PC-3 (cell line): ENCODE data around the gene RRBP1.

ENCODE experiments used
- EZH2 ChIP-seq: fragments of 300-600 bp; sonication (generic); IDR thresholded peaks from one replicate; pipeline ENCODE4 v1.6.1; 2017; ENCODE audit warnings: antibody characterized with exemption, mild to moderate bottlenecking, low read length; ENCODE audit not compliant: unreplicated experiment
- TF ChIP-seq, protein P1 (sequence below): fragments of 300-600 bp; sonication (generic); conservative IDR thresholded peaks from 2 replicates; pipeline ENCODE4 v1.5.1; 2017; ENCODE audit warnings: antibody characterized with exemption, low read depth, mild to moderate bottlenecking, low read length

DNA sequence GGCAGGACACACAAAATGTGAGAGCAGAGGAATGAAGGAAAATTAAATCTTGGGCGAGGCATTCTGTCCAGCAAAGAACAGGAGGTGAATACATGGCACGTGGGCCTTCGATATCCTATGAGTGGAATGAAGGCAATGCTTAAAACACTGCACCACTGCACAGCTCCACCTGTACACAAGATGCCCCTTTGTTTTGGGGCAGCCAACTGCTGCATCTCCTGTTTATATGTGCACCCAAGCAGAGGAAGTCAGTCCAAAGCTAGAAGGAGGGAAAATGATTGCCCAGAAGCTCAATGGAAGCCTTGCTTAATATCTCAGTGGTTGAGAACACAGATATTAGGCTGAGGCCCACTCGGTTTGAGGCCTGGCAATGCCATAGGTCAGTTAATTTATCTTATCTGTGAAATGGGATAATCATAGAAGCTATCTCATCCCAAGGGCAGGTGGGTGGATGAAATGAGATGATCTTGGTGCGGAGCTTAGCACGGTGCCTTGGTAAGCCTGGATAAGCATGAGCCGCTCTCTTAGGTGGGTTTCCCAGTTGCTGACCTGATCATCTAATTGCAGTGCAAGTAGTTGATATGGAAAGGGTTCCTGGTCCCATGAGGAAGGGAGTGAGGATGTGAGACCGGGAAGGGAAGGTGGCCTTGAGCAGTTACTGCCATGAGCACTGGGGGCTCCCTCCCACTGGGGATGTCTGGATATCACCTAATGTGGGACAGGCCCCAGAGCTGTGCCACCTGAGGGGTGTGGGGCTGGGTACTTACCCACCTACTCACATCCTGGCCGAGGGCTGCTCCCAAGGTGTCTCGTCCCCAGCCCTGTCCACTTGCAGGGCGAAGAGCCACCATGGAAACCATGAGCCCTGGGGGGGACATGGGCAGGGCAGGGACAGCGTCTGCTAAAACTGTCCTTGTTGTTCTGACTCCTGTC is 27.6 kb upstream of the RRBP1 start:
- TF ChIP-seq, protein P1, sequence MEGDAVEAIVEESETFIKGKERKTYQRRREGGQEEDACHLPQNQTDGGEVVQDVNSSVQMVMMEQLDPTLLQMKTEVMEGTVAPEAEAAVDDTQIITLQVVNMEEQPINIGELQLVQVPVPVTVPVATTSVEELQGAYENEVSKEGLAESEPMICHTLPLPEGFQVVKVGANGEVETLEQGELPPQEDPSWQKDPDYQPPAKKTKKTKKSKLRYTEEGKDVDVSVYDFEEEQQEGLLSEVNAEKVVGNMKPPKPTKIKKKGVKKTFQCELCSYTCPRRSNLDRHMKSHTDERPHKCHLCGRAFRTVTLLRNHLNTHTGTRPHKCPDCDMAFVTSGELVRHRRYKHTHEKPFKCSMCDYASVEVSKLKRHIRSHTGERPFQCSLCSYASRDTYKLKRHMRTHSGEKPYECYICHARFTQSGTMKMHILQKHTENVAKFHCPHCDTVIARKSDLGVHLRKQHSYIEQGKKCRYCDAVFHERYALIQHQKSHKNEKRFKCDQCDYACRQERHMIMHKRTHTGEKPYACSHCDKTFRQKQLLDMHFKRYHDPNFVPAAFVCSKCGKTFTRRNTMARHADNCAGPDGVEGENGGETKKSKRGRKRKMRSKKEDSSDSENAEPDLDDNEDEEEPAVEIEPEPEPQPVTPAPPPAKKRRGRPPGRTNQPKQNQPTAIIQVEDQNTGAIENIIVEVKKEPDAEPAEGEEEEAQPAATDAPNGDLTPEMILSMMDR = no peak
- TF ChIP-seq EZH2 = no peak
